Measurements from ENCODE around the gene MTRFR. TPM values are rescaled to one million over a fixed set of nuclear protein-coding genes. Genes with fewer than 3 reads are reported as not detected.

MTRFR gene
- total RNA-seq, 1 donor from 2014 or later = 14.3 TPM

- Mint-ChIP-seq H3K27ac (ENCODE audit: unreplicated experiment) (no peak overlapping the region), H3K4me3 (ENCODE audit: unreplicated experiment) (no peak overlapping the region), H3K27me3 (ENCODE audit: unreplicated experiment) (no peaks in the 10 kb centered on the region), H3K9me3 (ENCODE audit: unreplicated experiment) (no peaks in the 10 kb centered on the region), H3K36me3 (ENCODE audit: unreplicated experiment) (peaks cover 43% of the 10 kb centered on the region), H3K4me1 (ENCODE audit: unreplicated experiment) (no peaks in the 10 kb centered on the region)
- no peak for DNase-seq (ENCODE audit: extremely low spot score, unreplicated experiment)
- no peak for TF ChIP-seq CTCF (IDR thresholded peaks at IDR 0.05)
Measured at GRCh38 chr12:123305136-123305535, 71.9 kb downstream of the MTRFR start.

GRCh38 chr12:123306200-123306599 is 73.0 kb downstream of the MTRFR start:
- H3K36me3 Mint-ChIP-seq (ENCODE audit: unreplicated experiment) = peaks cover 46% of the 10 kb centered on the region
- no peak overlapping the region for H3K27ac Mint-ChIP-seq (ENCODE audit: unreplicated experiment)
- DNase-seq (ENCODE audit: extremely low spot score, unreplicated experiment) = no peak
- no peak for TF ChIP-seq CTCF (IDR thresholded peaks at IDR 0.05)
- H3K4me3 Mint-ChIP-seq (ENCODE audit: unreplicated experiment) = no peak overlapping the region
- no peaks in the 10 kb centered on the region for H3K9me3 Mint-ChIP-seq (ENCODE audit: unreplicated experiment)
- no peaks in the 10 kb centered on the region for H3K4me1 Mint-ChIP-seq (ENCODE audit: unreplicated experiment)
- H3K27me3 Mint-ChIP-seq (ENCODE audit: unreplicated experiment) = no peaks in the 10 kb centered on the region

Other genes with a start within 250 kb of the MTRFR start
- gene PITPNM2, start 82.3 kb upstream of the MTRFR start, total RNA-seq = 10.1 and 11.0 TPM in 2 replicates
- 33.9 and 39.1 TPM in 2 replicates for gene MPHOSPH9, start 295 bp upstream of the MTRFR start, total RNA-seq
- 214 and 220 TPM in 2 replicates for gene CDK2AP1, start 38.4 kb downstream of the MTRFR start, total RNA-seq
- gene SBNO1, start 131.4 kb downstream of the MTRFR start, total RNA-seq = 34.8 and 36.0 TPM in 2 replicates
- gene KMT5A, start 150.7 kb downstream of the MTRFR start, total RNA-seq = 42.5 and 45.6 TPM in 2 replicates
- 4.1 and 4.4 TPM in 2 replicates for gene RILPL2, start 203.2 kb downstream of the MTRFR start, total RNA-seq
- gene SNRNP35, start 224.7 kb downstream of the MTRFR start, total RNA-seq = 19.4 and 21.6 TPM in 2 replicates

Measured in osteocyte (in vitro differentiated cells).